Omental fat pad (tissue), 4 donors: Measurements from ENCODE around the gene BCR. TPM values are rescaled to one million over a fixed set of nuclear protein-coding genes. Genes with fewer than 3 reads are reported as not detected.

Experiments
- ATAC-seq: fragments of 150-250 bp; one replicate; pipeline ENCODE4 v1.9.1; 2016; ENCODE audit warnings: mild to moderate bottlenecking, moderate library complexity; ENCODE audit not compliant: low FRiP score
- DNase-seq: peaks from one replicate; pipeline ENCODE4 v3.0.0-alpha.2; 2019; ENCODE audit warnings: low spot score
- CTCF ChIP-seq, 3 donors: fragments of 450-650 bp; IDR thresholded peaks; one replicate each; pipeline ENCODE4 v1.5.1; 2016 to 2017; ENCODE audit warnings: antibody characterized with exemption in 3 of 3, mild to moderate bottlenecking in 3 of 3, moderate library complexity in 2 of 3
- total RNA-seq, 4 donors: library from RNA; depleted of rRNA; stranded (reverse); fragments of >200 nt; gene quantifications; one replicate each; pipeline ENCODE4 v1.1.0, GENCODE V29; 2016

BCR gene
- total RNA-seq, 4 donors from 2014 or later = 34.8 to 128 (median 51.4) TPM

- TF ChIP-seq CTCF (IDR thresholded peaks at IDR 0.05) = no peak
- DNase-seq (no peak), ATAC-seq (no peak)
These were observed 46.2 kb downstream of the BCR start for GRCh38 chr22:23226497-23226850.

- ATAC-seq (no peak), DNase-seq (no peak)
- no peak for TF ChIP-seq CTCF (IDR thresholded peaks at IDR 0.05)
These were observed 47.1 kb downstream of the BCR start for GRCh38 chr22:23227380-23227779.

GRCh38 chr22:23228503-23228902, 48.2 kb downstream of the BCR start:
- TF ChIP-seq CTCF (IDR thresholded peaks at IDR 0.05) = no peak
- no peak for ATAC-seq
- no peak for DNase-seq

GRCh38 chr22:23229646-23230045, 49.3 kb downstream of the BCR start:
- no peak for ATAC-seq
- no peak for TF ChIP-seq CTCF (IDR thresholded peaks at IDR 0.05)
- DNase-seq = no peak

GRCh38 chr22:23230348-23231068, 50.2 kb downstream of the BCR start:
- no peak for ATAC-seq
- no peak for TF ChIP-seq CTCF (IDR thresholded peaks at IDR 0.05)
- no peak for DNase-seq

- no peak for ATAC-seq
- no peak for DNase-seq
- TF ChIP-seq CTCF (IDR thresholded peaks at IDR 0.05) = no peak
These were observed 51.3 kb downstream of the BCR start for GRCh38 chr22:23231471-23232093.
